Activated T-cell treated with anti-CD3 and anti-CD28 coated beads for 1 hour (primary cell): ENCODE measurements around the gene MIA2.

Source experiments
- DNase-seq: peaks from one replicate; pipeline ENCODE4 v3.0.0-alpha.2; 2020; ENCODE audit warnings: low read depth

Gene MIA2

DNA sequence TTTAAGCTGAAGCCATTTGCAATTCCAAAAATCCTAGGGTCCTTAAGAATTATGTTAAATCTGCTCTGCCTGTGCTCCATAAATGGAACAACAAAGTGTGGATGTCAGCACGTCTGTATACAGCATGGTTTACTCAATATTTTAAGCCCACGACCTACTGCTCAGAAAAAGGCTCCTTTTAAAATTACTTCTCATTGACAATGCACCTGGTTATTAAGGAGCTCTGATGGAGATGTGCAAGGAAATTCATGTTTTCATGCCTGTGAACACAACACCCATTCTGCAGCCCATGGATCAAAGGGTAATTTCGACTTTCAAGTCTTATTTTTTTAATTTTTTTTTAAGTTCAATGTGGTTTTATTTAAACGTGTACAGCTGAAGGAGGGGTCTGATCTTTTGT is 150.5 kb downstream of the MIA2 start:
- DNase-seq = no peak

- no peak for DNase-seq
These were observed 159.6 kb downstream of the MIA2 start for GRCh38 chr14:39393289-39393688.

- no peak for DNase-seq
These were observed 162.0 kb downstream of the MIA2 start for GRCh38 chr14:39395555-39396254.

- DNase-seq = no peak
These were observed 162.7 kb downstream of the MIA2 start for GRCh38 chr14:39396448-39396847.

DNA sequence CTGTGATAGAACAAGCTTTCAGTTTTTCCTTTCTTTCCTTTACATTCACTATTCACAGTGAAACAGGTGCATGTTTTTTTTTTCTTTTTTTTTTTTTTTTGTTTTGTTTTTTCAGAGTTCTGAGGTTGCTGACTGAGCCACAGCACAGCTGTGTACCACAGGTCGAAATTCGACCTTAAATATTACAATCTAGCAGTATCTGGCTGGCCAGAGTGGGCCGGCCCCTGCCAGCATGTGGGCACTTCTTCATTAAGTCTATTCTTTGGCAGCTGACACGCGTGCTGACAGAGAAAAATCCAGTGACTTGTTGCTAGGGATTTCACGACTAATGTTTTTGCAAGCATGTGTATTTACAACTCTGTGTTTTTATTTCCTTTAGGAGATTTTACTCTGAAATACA is 164.7 kb downstream of the MIA2 start:
- DNase-seq = no peak

GRCh38 chr14:39406560-39406959 is 172.8 kb downstream of the MIA2 start:
- no peak for DNase-seq

- no peak for DNase-seq
These were observed 182.4 kb downstream of the MIA2 start for GRCh38 chr14:39416072-39416471.

GRCh38 chr14:39417014-39417413 is 183.3 kb downstream of the MIA2 start:
- no peak for DNase-seq

GRCh38 chr14:39419272-39419671 is 185.6 kb downstream of the MIA2 start:
- DNase-seq = no peak

GRCh38 chr14:39422243-39422642 is 188.5 kb downstream of the MIA2 start:
- no peak for DNase-seq

- DNase-seq = no peak
These were observed 190.1 kb downstream of the MIA2 start for GRCh38 chr14:39423793-39424192.

- no peak for DNase-seq
These were observed 192.2 kb downstream of the MIA2 start for GRCh38 chr14:39425947-39426346.

DNA sequence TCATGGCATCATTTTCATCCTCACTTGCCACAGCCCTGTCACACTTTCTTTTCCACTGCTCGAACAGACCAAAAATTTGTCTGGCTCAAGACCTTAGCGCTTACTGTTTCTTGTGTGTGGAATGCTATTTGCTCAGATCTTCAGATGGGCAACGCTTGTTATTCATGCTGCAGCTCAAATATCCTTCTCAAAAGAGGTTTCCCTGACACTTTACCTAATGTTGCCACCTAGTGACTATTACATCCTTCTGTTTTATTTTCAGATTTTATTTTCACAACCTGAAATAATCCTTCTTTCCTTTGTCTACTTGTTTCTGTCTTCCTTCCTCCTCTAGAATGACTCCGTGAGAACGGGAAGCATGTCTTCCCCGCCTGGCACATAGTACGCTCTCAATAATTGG is 192.9 kb downstream of the MIA2 start:
- no peak for DNase-seq

GRCh38 chr14:39428118-39428517 is 194.4 kb downstream of the MIA2 start:
- DNase-seq = no peak

- DNase-seq = no peak
These were observed 197.2 kb downstream of the MIA2 start for GRCh38 chr14:39430762-39431415.

DNA sequence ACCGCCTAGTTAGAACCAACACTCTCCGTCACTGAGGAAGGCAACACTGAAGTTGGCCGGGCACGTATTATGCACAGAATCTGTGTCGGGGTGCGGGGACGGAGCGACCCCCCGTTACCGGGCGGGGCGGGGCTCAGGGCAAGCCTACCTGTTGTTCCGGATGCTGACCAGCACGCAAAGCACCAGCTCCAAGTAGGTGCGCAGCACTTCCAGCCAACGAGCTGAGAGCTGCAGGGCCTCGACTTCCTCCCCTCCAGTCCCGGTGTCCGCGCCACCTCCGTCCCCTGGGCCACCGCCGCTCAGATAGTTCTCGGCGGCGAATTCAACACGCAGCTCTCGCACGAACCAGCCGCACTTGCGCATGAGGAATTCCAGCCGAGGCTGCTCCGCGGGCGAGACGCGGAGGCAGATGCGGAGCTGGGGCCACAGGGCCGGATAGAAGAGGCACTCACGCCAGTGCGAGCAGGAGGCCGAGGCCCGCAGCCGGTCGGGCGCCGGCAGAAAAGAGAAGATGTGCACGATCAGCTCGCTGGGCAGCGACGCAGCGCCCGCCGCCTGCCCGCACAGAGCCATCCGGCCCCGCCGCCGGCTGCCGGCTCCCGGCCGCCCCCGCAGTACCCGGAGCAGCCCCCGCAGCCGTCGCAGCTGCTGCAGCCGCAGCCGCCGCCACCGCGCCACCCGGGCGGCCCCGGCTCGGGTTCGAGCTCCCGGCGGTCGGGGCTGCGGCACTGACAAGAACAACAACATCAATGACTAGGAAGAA is 197.9 kb downstream of the MIA2 start:
- peak; percentile 23 for DNase-seq

DNA sequence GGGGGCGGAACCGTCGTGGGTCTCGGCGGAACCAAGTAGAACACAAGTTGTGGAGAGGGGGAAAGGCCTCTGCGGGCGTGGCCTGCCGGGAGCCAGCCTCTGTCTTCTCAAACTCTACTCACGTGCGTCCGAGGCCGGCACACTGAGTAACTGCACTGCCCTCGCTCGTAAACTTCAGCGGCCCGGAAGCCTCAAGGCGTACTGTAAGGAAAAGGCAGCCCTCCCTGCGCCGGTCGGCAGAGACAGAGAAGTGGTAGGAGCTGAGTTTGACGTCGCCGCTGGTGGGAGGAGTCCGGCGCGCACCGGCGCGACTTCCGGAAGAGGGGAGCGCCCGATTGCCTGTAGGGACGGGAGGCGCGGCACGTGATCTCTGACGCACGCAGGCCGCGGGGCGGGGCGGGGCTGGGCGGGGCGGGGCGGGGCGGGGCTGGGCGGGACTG is 198.5 kb downstream of the MIA2 start, which contains the start of gene FBXO33:
TSS of gene FBXO33 (minus strand) at position 255 of the 440 bp plus-strand sequence. CDS start 271 bp downstream, outside the sequence.
- DNase-seq = peak; percentile 91

- peak; percentile 50 for DNase-seq
These were observed 199.1 kb downstream of the MIA2 start for GRCh38 chr14:39432619-39433451.

DNA sequence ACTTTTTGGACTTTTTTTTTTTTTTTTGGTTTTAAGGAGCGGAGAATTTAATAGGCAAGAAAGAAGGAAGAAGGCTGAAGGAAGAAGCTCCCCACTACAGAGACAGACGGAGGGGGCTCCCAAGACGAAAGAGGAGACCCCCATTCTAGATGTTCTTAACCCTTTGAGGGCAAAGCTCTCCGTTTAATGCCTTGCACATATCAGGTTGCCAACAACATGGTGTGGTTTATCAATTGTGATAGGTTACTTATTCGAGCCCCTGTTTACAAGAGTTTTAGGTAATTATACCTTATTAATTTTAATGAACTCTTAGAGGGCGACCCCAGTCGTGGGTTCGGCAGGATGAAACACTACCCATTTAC is 199.7 kb downstream of the MIA2 start:
- DNase-seq = no peak

DNA sequence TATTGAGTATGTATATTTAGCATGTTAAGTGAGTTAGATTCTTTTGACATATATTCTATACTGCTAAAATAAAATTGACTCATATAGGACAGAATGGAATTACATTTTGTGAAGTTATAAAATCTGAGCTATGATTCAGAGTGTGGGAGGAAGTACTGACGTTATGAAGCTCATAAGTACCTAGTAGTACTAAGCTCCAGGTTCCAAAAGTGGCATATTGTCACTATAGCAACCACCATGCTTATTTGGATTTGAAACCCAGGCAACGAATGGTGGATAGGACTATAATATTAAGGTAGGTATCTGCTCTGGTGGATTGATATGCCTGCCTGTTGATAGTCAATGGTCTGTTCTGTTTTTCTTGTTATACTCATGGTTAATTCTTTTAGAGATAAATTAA is 200.7 kb downstream of the MIA2 start:
- DNase-seq = no peak

DNA sequence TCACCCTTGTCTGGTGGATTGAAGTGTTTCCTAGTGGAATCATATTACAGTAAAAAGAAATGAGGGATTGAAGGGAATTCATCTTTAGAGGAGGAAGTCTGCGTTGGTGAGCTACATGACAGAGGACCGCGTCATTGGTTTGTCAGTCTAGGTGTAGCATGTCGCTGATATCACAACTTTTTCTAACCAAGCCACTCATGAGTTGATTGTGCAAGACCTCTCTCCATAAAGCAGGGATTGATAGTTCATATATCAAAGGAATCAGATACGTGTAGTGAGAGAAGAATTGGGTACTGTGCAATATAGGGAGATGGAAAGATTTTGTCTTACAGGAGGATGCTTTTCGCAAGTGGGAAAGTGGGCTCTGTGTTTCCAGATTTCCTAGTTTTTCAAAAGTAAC is 201.5 kb downstream of the MIA2 start:
- DNase-seq = no peak
